Kidney epithelial cell (primary cell): Measurements from ENCODE around the gene SLC30A7. TPM values are rescaled to one million over a fixed set of nuclear protein-coding genes. Genes with fewer than 3 reads are reported as not detected.
"Not testable (repeated sequence)": the region's sequence is repeated elsewhere in the genome, so short reads cannot be mapped to it uniquely, and the experiment has no call there.

Source experiments
- DNase-seq: peaks from one replicate; pipeline ENCODE4 v3.0.0-alpha.2; 2010; ENCODE audit warnings: low read depth
- H3K27me3 ChIP-seq: 2 replicates; pipeline ENCODE4 v1.6.0; 2011; ENCODE audit warnings: low read length; ENCODE audit not compliant: control insufficient read depth, insufficient read depth
- H3K36me3 ChIP-seq: 2 replicates; pipeline ENCODE4 v1.5.1; 2011; ENCODE audit warnings: low read length; ENCODE audit not compliant: control insufficient read depth, insufficient read depth
- H3K4me3 ChIP-seq: 2 replicates; pipeline ENCODE4 v1.5.1; 2011; ENCODE audit warnings: low read depth, mild to moderate bottlenecking, control low read depth, low read length
- CTCF ChIP-seq: IDR thresholded peaks from 2 replicates; pipeline ENCODE4 v1.5.1; 2011; ENCODE audit warnings: mild to moderate bottlenecking, moderate library complexity, low read length, control low read depth, inconsistent platforms; ENCODE audit not compliant: insufficient read depth, poor library complexity, severe bottlenecking
- total RNA-seq: library from RNA; depleted of rRNA; stranded (reverse); fragments of >200 nt; gene quantifications from 2 replicates; pipeline ENCODE4 v1.2.3, GENCODE V29; 2015

SLC30A7 gene
- total RNA-seq, 1 donor from 2014 or later: 40.1 TPM

- H3K27me3 ChIP-seq: no peaks in the 10 kb centered on the region
- no peak for TF ChIP-seq CTCF
- no peak overlapping the region for H3K4me3 ChIP-seq
- no peaks in the 10 kb centered on the region for H3K36me3 ChIP-seq
- DNase-seq: no peak
These were observed 45.2 kb downstream of the SLC30A7 start for GRCh38 chr1:100941098-100941527.

- TF ChIP-seq CTCF: no peak
- no peaks in the 10 kb centered on the region for H3K36me3 ChIP-seq
- no peak for DNase-seq
These were observed 45.8 kb downstream of the SLC30A7 start for GRCh38 chr1:100941580-100942216.

GRCh38 chr1:100942304-100943046, 46.6 kb downstream of the SLC30A7 start:
- Histone ChIP-seq H3K4me3 (no peak overlapping the region), H3K27me3 (no peaks in the 10 kb centered on the region), H3K36me3 (no peaks in the 10 kb centered on the region)
- no peak for DNase-seq
- TF ChIP-seq CTCF: no peak

More at GRCh38 chr1:100941580-100942216, 45.8 kb downstream of the SLC30A7 start:
- no peaks in the 10 kb centered on the region for H3K27me3 ChIP-seq
- no peak overlapping the region for H3K4me3 ChIP-seq

- no peaks in the 10 kb centered on the region for H3K36me3 ChIP-seq
- H3K4me3 ChIP-seq: no peak overlapping the region
- no peaks in the 10 kb centered on the region for H3K27me3 ChIP-seq
- DNase-seq: no peak
- TF ChIP-seq CTCF: no peak
These were observed 47.6 kb downstream of the SLC30A7 start for GRCh38 chr1:100943533-100943932.

- not testable (repeated sequence) for DNase-seq, H3K27me3 ChIP-seq, H3K4me3 ChIP-seq, H3K36me3 ChIP-seq
These were observed 50.2 kb downstream of the SLC30A7 start for GRCh38 chr1:100946064-100946463.

GRCh38 chr1:100947816-100948215, 51.9 kb downstream of the SLC30A7 start:
- not testable (repeated sequence) for H3K4me3 ChIP-seq, H3K27me3 ChIP-seq, DNase-seq, H3K36me3 ChIP-seq

GRCh38 chr1:100948721-100949405, 53.0 kb downstream of the SLC30A7 start:
- H3K4me3 ChIP-seq, H3K27me3 ChIP-seq, DNase-seq, H3K36me3 ChIP-seq: not testable (repeated sequence)

- not testable (repeated sequence) for H3K4me3 ChIP-seq, H3K27me3 ChIP-seq, H3K36me3 ChIP-seq
- peak; percentile 10 for DNase-seq
These were observed 53.7 kb downstream of the SLC30A7 start for GRCh38 chr1:100949515-100950158.
